Panc1 (cell line): ENCODE measurements around the gene GABRR1. TPM values are rescaled to one million over a fixed set of nuclear protein-coding genes. Genes with fewer than 3 reads are reported as not detected.

Experiments
- ATAC-seq: fragments of 200-7000 bp; cut with Tn5 transposase; 2 replicates; pipeline ENCODE4 v1.9.1; 2020; ENCODE audit warnings: mild to moderate bottlenecking, moderate library complexity
- BruUV-seq: library from RNA; stranded (reverse); fragments of 400-500 nt; replicated peaks from 2 replicates; lab custom pipeline; 2021; lab: Mats Ljungman, UMichigan
- CTCF ChIA-PET: fragments of 300-600 bp; sonication (Branson Sonifier 250); formaldehyde crosslinking; loops from one replicate; lab custom pipeline; 2022; ENCODE audit warnings: antibody characterized with exemption; lab: Charles Lee
- POLR2A ChIA-PET: fragments of 300-600 bp; sonication (Branson Sonifier 250); formaldehyde crosslinking; loops from one replicate; lab custom pipeline; 2022; ENCODE audit warnings: antibody characterized with exemption; lab: Charles Lee
- DNase-seq: peaks from one replicate; pipeline ENCODE4 v3.0.0-alpha.2; 2010; ENCODE audit warnings: low read depth, low spot score
- H3K27ac ChIP-seq: 2 replicates; pipeline ENCODE4 v1.5.1; 2011; ENCODE audit warnings: mild to moderate bottlenecking, low read length, inconsistent platforms
- H3K27me3 ChIP-seq: fragments of 200-500 bp; sonication (Bioruptor generic); 2 replicates; pipeline ENCODE4 v1.6.0; 2014; ENCODE audit warnings: low read length, inconsistent platforms; ENCODE audit not compliant: control insufficient read depth, insufficient read depth
- H3K36me3 ChIP-seq: fragments of 200-500 bp; sonication (Bioruptor generic); 2 replicates; pipeline ENCODE4 v1.5.1; 2014; ENCODE audit warnings: inconsistent platforms, mild to moderate bottlenecking, low read length, moderate library complexity; ENCODE audit not compliant: control insufficient read depth, insufficient read depth
- H3K4me1 ChIP-seq: 2 replicates; pipeline ENCODE4 v1.5.1; 2011; ENCODE audit warnings: inconsistent platforms, mild to moderate bottlenecking, low read length, moderate library complexity; ENCODE audit not compliant: control insufficient read depth, insufficient read depth
- H3K4me3 ChIP-seq, 2 experiments: 2 replicates each; pipeline ENCODE4 v1.5.1; 2011 to 2012; ENCODE audit warnings: low read depth in 2 of 2, low read length in 2 of 2, mild to moderate bottlenecking in 2 of 2, inconsistent platforms in 1 of 2, moderate library complexity in 1 of 2
- H3K9me3 ChIP-seq: fragments of 200-500 bp; sonication (Bioruptor generic); 2 replicates; pipeline ENCODE4 v1.5.1; 2014; ENCODE audit warnings: low read depth, mild to moderate bottlenecking, inconsistent platforms, low read length, moderate library complexity; ENCODE audit not compliant: control insufficient read depth, insufficient read depth
- POLR2AphosphoS5 ChIP-seq: IDR thresholded peaks from 2 replicates; pipeline ENCODE4 v1.6.1; 2012; ENCODE audit warnings: mild to moderate bottlenecking, low read depth, low read length, moderate library complexity
- SIN3A ChIP-seq: IDR thresholded peaks from 2 replicates; pipeline ENCODE4 v1.6.1; 2012; ENCODE audit warnings: low read depth, mild to moderate bottlenecking, low read length, moderate library complexity, borderline replicate concordance; ENCODE audit not compliant: insufficient read depth
- TCF7L2 ChIP-seq: IDR thresholded peaks from 2 replicates; pipeline ENCODE4 v1.6.1; 2011; ENCODE audit warnings: mild to moderate bottlenecking, low read depth, low read length, inconsistent platforms
- in situ Hi-C: cut with HindIII; loops from 2 replicates; pipeline ENCODE4 v1.10.0; 2016; ENCODE audit warnings: low sequenced_read_pairs, low pct_unique_long_range_greater_than_20kb
- intact Hi-C: fragments of 100-400 bp; cut with micrococcal nuclease; formaldehyde crosslinking; loops from one replicate; pipeline ENCODE4 v1.10.0; 2022; ENCODE audit not compliant: unreplicated experiment
- total RNA-seq: library from RNA; stranded (reverse); gene quantifications from one replicate; pipeline ENCODE4 v1.2.1, GENCODE V29; 2021; ENCODE audit not compliant: unreplicated experiment
- TF ChIP-seq, protein P1 (sequence below): fragments of 450-650 bp; IDR thresholded peaks from 2 replicates; pipeline ENCODE4 v1.5.1; 2017; ENCODE audit warnings: mild to moderate bottlenecking
- TF ChIP-seq, protein P2 (sequence below), 2 experiments: IDR thresholded peaks; 2 replicates each; pipeline ENCODE4 v1.6.1; 2011 to 2012; ENCODE audit warnings: low read depth in 2 of 2, control low read depth in 1 of 2, low read length in 1 of 2, mild to moderate bottlenecking in 1 of 2, moderate library complexity in 1 of 2; ENCODE audit not compliant: insufficient read depth in 1 of 2

GABRR1 gene
- total RNA-seq, 1 experiment from 2014 or later = not detected

DNA sequence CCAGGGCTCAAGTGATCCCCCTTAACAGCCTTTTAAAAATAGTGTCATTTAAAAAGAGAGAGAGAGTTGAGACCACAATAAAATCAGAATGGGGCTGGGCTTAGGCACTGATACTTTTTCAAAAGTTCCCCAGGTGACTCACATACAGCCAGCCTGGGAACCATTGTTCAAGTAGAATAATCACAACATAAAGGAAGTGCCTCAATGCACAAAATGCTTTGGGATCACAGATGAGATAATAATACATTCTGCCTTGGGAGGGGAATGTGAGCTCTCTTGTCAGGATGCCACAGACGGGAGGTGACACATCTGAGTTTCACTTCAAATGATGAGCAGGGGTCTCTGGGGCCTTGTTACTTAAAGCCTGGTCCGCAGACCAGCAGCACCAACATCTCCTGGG is 34.0 kb upstream of the GABRR1 start:
- ChIA-PET CTCF (no interaction called here), POLR2A (no interaction called here)
- Histone ChIP-seq H3K9me3 (no peaks in the 10 kb centered on the region), H3K36me3 (no peaks in the 10 kb centered on the region), H3K4me3 (no peak overlapping the region), H3K27me3 (no peaks in the 10 kb centered on the region; the same call in 1 of the 2 replicates), H3K27ac (no peak overlapping the region), H3K4me1 (no peaks in the 10 kb centered on the region)
- TF ChIP-seq SIN3A (no peak), TCF7L2 (no peak), POLR2AphosphoS5 (no peak)
- TF ChIP-seq, protein P1, sequence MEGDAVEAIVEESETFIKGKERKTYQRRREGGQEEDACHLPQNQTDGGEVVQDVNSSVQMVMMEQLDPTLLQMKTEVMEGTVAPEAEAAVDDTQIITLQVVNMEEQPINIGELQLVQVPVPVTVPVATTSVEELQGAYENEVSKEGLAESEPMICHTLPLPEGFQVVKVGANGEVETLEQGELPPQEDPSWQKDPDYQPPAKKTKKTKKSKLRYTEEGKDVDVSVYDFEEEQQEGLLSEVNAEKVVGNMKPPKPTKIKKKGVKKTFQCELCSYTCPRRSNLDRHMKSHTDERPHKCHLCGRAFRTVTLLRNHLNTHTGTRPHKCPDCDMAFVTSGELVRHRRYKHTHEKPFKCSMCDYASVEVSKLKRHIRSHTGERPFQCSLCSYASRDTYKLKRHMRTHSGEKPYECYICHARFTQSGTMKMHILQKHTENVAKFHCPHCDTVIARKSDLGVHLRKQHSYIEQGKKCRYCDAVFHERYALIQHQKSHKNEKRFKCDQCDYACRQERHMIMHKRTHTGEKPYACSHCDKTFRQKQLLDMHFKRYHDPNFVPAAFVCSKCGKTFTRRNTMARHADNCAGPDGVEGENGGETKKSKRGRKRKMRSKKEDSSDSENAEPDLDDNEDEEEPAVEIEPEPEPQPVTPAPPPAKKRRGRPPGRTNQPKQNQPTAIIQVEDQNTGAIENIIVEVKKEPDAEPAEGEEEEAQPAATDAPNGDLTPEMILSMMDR = no peak
- TF ChIP-seq, protein P2, sequence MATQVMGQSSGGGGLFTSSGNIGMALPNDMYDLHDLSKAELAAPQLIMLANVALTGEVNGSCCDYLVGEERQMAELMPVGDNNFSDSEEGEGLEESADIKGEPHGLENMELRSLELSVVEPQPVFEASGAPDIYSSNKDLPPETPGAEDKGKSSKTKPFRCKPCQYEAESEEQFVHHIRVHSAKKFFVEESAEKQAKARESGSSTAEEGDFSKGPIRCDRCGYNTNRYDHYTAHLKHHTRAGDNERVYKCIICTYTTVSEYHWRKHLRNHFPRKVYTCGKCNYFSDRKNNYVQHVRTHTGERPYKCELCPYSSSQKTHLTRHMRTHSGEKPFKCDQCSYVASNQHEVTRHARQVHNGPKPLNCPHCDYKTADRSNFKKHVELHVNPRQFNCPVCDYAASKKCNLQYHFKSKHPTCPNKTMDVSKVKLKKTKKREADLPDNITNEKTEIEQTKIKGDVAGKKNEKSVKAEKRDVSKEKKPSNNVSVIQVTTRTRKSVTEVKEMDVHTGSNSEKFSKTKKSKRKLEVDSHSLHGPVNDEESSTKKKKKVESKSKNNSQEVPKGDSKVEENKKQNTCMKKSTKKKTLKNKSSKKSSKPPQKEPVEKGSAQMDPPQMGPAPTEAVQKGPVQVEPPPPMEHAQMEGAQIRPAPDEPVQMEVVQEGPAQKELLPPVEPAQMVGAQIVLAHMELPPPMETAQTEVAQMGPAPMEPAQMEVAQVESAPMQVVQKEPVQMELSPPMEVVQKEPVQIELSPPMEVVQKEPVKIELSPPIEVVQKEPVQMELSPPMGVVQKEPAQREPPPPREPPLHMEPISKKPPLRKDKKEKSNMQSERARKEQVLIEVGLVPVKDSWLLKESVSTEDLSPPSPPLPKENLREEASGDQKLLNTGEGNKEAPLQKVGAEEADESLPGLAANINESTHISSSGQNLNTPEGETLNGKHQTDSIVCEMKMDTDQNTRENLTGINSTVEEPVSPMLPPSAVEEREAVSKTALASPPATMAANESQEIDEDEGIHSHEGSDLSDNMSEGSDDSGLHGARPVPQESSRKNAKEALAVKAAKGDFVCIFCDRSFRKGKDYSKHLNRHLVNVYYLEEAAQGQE (IDR thresholded peaks at IDR 0.05; ENCODE audit: insufficient read depth in 1 of 2, low read depth in 2 of 2, low read length in 1 of 2) = no peak
- ATAC-seq (no peak), DNase-seq (no peak)
- intact Hi-C loops (no loop called here), in situ Hi-C loops (no loop called here)
- BruUV-seq = no TSS peak

DNA sequence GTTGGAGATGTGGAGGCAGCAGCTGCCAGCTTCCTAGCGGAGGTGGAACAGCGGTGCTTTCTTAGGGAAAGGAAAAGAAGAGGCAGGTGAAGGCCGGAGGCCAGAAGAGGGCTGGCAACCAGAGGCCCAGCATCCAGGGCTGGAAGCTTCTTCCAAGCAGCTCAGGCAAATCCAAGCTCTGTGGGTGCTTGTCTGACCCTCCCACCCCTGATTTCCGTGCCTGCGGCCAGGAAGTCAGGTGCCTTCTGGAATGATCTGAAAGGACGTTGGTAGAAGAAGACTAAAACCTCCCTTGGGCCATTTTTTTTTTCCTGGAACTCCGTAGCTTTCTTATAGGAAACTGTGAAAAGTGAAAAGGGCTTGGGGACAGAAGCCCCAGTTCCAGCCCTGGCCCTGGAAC is 33.1 kb upstream of the GABRR1 start:
- ChIA-PET CTCF (no interaction called here), POLR2A (no interaction called here)
- Histone ChIP-seq H3K4me1 (no peaks in the 10 kb centered on the region), H3K4me3 (no peak overlapping the region), H3K27ac (no peak overlapping the region), H3K9me3 (no peaks in the 10 kb centered on the region), H3K36me3 (no peaks in the 10 kb centered on the region), H3K27me3 (peaks cover 2% of the 10 kb centered on the region; the same call in 1 of the 2 replicates)
- no peak for ATAC-seq
- BruUV-seq = no TSS peak
- DNase-seq = no peak
- intact Hi-C loops = no loop called here
- in situ Hi-C loops = no loop called here
- TF ChIP-seq SIN3A (no peak), TCF7L2 (no peak), POLR2AphosphoS5 (no peak)
- TF ChIP-seq, protein P2 (IDR thresholded peaks at IDR 0.05; ENCODE audit: insufficient read depth in 1 of 2, low read depth in 2 of 2, low read length in 1 of 2) = no peak
- TF ChIP-seq, protein P1 = no peak
